Upper lobe of right lung (tissue), 1 donor: ENCODE measurements around the gene IZUMO1R. TPM values are rescaled to one million over a fixed set of nuclear protein-coding genes. Genes with fewer than 3 reads are reported as not detected.
"Not testable (repeated sequence)": the region's sequence is repeated elsewhere in the genome, so short reads cannot be mapped to it uniquely, and the experiment has no call there.

Experiments used
- ATAC-seq: fragments of 200-7000 bp; cut with Tn5 transposase; one replicate; pipeline ENCODE4 v1.9.1; 2020; ENCODE audit warnings: mild to moderate bottlenecking, moderate library complexity
- DNase-seq: peaks from one replicate; pipeline ENCODE4 v3.0.0-alpha.2; 2020
- H3K27ac ChIP-seq: fragments of 200-600 bp; one replicate; pipeline ENCODE4 v1.8.0; 2022
- H3K27me3 ChIP-seq: fragments of 200-600 bp; one replicate; pipeline ENCODE4 v1.8.0; 2022; ENCODE audit warnings: mild to moderate bottlenecking
- H3K36me3 ChIP-seq: fragments of 200-600 bp; one replicate; pipeline ENCODE4 v1.8.0; 2022
- H3K4me1 ChIP-seq: fragments of 200-600 bp; one replicate; pipeline ENCODE4 v1.8.0; 2022
- H3K4me3 ChIP-seq: fragments of 200-600 bp; one replicate; pipeline ENCODE4 v1.8.0; 2022; ENCODE audit warnings: mild to moderate bottlenecking
- H3K9me3 ChIP-seq: fragments of 200-600 bp; one replicate; pipeline ENCODE4 v1.8.0; 2022
- CTCF ChIP-seq: fragments of 200-600 bp; IDR thresholded peaks from one replicate; pipeline ENCODE4 v1.8.0; 2022; ENCODE audit warnings: antibody characterized with exemption
- intact Hi-C: fragments of 100-400 bp; cut with DNase I; formaldehyde crosslinking; loops from one replicate; pipeline ENCODE4 v1.11.0; 2022
- long read RNA-seq: library from polyadenylated mRNA; unstranded; transcript quantifications from one replicate; pipeline ENCODE4 v2.0.0, GENCODE V29; 2021
- total RNA-seq: library from RNA; stranded (reverse); fragmentation: NEBNext Ultra II Directional; extraction: Animal tissue kit (Norgen Biotek cat#: 25700); gene quantifications from one replicate; pipeline ENCODE4 v1.2.1, GENCODE V29; 2021
- donor health status: DM: no; HTN: yes; CAD: no; lungs with severe emphysema.

IZUMO1R gene
- total RNA-seq: not detected
- long read RNA-seq: 0 reads

DNA sequence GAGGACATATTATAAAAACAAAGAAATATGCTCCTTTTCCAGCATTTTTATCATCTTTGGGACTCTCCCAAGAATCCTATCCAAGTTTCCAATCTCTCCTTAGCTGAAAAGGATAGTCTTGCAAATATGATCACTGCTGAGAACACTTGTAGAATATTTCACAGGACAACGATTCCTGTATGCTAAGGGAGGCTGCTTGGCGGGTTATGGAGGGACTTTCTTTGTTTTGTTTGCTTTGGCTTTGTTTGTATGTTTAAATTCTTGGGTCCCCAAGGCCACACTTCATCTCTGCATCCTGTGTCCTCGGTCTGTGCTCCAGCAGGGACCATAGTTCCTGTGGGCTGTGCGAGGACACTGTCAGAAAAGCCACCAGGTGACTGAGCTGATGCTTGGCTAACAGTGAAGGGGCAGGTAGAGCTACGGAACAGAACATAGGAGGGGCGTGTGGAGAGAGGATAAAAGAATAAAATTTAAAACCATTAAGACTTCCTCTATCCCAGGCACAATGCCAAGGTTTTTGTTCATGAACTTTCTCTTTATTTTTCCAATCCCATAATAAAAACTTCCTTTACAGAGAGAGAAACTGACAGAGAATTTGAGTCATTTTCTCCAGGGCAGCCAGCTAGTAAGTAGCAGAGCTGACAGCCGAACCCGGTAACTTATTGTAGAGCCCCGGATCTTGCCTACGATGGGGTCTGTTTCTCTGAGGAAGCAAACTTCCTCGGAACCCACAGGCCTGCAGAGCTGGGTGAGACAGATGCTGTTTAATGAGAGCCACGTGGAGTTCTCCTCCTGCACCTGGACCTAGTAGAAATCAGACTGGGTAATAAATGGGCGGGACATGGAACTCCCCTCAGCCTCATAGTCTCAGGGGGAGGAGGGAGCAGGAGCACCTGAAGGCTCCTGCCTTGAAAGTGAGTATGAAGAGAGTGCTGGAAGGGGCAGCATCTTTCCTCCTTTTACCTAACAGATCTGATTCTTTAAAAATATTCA is at the start of gene IZUMO1R:
Gene IZUMO1R (plus strand): TSS at position 615 of the 993 bp plus-strand sequence. CDS start 1,057 bp downstream, outside the sequence.
- no peaks in the 10 kb centered on the region for H3K27me3 ChIP-seq
- intact Hi-C loops: no loop called here
- no peak within 1 kb of the TSS for H3K4me3 ChIP-seq
- no peaks in the 10 kb centered on the region for H3K9me3 ChIP-seq
- no peaks in the 10 kb centered on the region for H3K4me1 ChIP-seq
- no peak for TF ChIP-seq CTCF
- ATAC-seq (no peak), DNase-seq (no peak)
- no peak within 1 kb of the TSS for H3K27ac ChIP-seq
- no peaks in the 10 kb centered on the region for H3K36me3 ChIP-seq

DNA sequence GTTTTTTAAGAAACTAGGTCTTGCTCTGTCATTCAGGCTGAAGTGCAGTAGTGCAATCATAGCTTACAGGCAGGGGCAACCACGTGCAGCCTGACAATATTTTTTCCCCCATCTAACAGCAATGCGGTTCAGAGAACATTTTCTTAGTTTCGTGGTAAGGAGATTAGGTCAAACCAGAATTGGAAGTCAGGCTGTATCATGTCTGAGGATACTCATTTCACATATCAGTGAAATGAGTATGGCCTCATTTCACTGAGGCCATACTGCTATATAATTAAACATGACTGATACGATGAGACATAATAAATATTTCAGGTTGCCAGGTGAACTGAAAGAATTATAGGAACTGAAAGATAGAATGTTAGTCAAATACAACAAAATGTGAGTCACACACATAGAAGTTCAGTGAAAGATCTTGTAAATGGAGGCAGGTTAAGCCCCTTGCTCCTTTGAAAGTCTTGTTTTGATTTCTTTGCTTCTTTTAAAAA is 32.5 kb upstream of the IZUMO1R start:
- intact Hi-C loops: no loop called here
- Histone ChIP-seq H3K27me3 (no peaks in the 10 kb centered on the region), H3K27ac (no peak overlapping the region), H3K4me1 (no peaks in the 10 kb centered on the region), H3K9me3 (no peaks in the 10 kb centered on the region), H3K36me3 (no peaks in the 10 kb centered on the region), H3K4me3 (no peak overlapping the region)
- DNase-seq (no peak), ATAC-seq (no peak)
- no peak for TF ChIP-seq CTCF

GRCh38 chr11:94272738-94273313 is 31.6 kb upstream of the IZUMO1R start:
- Histone ChIP-seq H3K36me3 (no peaks in the 10 kb centered on the region), H3K27me3 (no peaks in the 10 kb centered on the region), H3K4me1 (no peaks in the 10 kb centered on the region), H3K27ac (no peak overlapping the region), H3K4me3 (no peak overlapping the region), H3K9me3 (no peaks in the 10 kb centered on the region)
- ATAC-seq (no peak), DNase-seq (no peak)
- intact Hi-C loops: no loop called here
- TF ChIP-seq CTCF: no peak

GRCh38 chr11:94275961-94276360 is 28.4 kb upstream of the IZUMO1R start:
- Histone ChIP-seq H3K27ac (no peak overlapping the region), H3K4me3 (no peak overlapping the region), H3K27me3 (no peaks in the 10 kb centered on the region), H3K9me3 (no peaks in the 10 kb centered on the region), H3K4me1 (no peaks in the 10 kb centered on the region), H3K36me3 (no peaks in the 10 kb centered on the region)
- no peak for TF ChIP-seq CTCF
- ATAC-seq (no peak), DNase-seq (no peak)
- intact Hi-C loops: no loop called here

DNA sequence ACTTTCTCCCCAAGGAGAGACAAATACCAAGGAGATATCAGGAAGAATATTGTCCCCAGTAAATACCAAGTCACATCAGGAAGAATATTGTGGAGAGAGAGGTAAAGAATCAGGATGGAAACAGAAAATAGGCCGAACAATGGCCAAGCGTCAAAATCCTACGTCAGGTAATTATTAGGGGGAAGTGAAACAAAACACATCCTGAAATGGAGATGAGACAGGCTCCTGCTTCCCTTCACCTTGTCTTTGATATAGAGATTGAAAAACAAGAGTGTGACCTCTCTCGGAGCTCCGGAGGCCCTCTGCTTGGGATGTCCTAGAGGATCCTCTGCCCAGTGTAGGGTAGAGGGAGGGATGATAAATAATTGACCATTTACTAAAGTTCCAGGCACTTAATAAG is 27.4 kb upstream of the IZUMO1R start:
- no peaks in the 10 kb centered on the region for H3K36me3 ChIP-seq
- H3K4me3 ChIP-seq: no peak overlapping the region
- no peaks in the 10 kb centered on the region for H3K4me1 ChIP-seq
- no peak for DNase-seq
- intact Hi-C loops: no loop called here
- no peak for ATAC-seq
- no peak overlapping the region for H3K27ac ChIP-seq
- no peaks in the 10 kb centered on the region for H3K9me3 ChIP-seq
- H3K27me3 ChIP-seq: no peaks in the 10 kb centered on the region
- TF ChIP-seq CTCF: no peak

DNA sequence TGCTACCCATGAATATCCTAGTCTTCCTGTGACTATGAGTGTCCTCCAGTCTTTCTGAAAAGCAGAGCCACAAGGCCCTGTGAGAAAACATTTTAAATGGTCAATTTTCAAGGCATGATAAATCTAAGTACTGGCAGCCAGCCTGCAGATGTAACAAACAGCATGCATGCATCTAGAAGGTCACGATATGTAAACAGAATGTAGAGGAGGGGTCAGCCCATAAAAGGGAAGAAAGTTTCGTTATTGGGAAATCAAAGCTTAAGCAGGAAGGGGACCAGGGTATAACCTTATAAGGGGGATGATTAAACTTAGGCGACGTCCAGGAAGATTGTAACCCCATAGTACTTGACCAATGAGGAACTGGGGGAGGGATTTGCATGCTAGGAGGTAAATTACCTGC is 26.2 kb upstream of the IZUMO1R start:
- H3K27ac ChIP-seq, H3K27me3 ChIP-seq, ATAC-seq, H3K36me3 ChIP-seq, DNase-seq, H3K4me1 ChIP-seq, H3K9me3 ChIP-seq, intact Hi-C loops, H3K4me3 ChIP-seq: not testable (repeated sequence)
